Gastrocnemius medialis (tissue), 4 donors: ENCODE data around the gene ETV6.

Source experiments
- CTCF ChIP-seq, 5 experiments: fragments of 450-650 bp in 3 of 5; fragments of 200-600 bp in 2 of 5; sonication (generic) in 2 of 5; IDR thresholded peaks in 4 of 5; conservative IDR thresholded peaks in 1 of 5; 1 replicate in 4 of 5; 2 replicates in 1 of 5; pipeline ENCODE4 v1.5.1; 2016 to 2019; ENCODE audit warnings: antibody characterized with exemption in 5 of 5, mild to moderate bottlenecking in 3 of 5, moderate library complexity in 3 of 5
- POLR2A ChIP-seq, 2 donors: fragments of 450-650 bp; IDR thresholded peaks; one replicate each; pipeline ENCODE4 v1.6.1; 2017; ENCODE audit warnings: antibody characterized with exemption in 2 of 2, mild to moderate bottlenecking in 2 of 2, moderate library complexity in 2 of 2

- TF ChIP-seq CTCF (IDR thresholded peaks at IDR 0.05 in 4 of 5, conservative IDR thresholded peaks at IDR 0.05 in 1 of 5): no peak
- no peak for TF ChIP-seq POLR2A (IDR thresholded peaks at IDR 0.05)
Observed at GRCh38 chr12:11729008-11729407, 79.5 kb downstream of the ETV6 start.
